ENCODE measurements around the gene PRCC. TPM values are rescaled to one million over a fixed set of nuclear protein-coding genes. Genes with fewer than 3 reads are reported as not detected.

PRCC gene
- total RNA-seq, 1 donor from 2014 or later: 57.8 TPM

- no peak for DNase-seq (ENCODE audit: low spot score)
Measured at GRCh38 chr1:156796340-156797097, 29.2 kb downstream of the PRCC start.

GRCh38 chr1:156797212-156797871 is 30.0 kb downstream of the PRCC start:
- DNase-seq (ENCODE audit: low spot score): peak; percentile 32

DNA sequence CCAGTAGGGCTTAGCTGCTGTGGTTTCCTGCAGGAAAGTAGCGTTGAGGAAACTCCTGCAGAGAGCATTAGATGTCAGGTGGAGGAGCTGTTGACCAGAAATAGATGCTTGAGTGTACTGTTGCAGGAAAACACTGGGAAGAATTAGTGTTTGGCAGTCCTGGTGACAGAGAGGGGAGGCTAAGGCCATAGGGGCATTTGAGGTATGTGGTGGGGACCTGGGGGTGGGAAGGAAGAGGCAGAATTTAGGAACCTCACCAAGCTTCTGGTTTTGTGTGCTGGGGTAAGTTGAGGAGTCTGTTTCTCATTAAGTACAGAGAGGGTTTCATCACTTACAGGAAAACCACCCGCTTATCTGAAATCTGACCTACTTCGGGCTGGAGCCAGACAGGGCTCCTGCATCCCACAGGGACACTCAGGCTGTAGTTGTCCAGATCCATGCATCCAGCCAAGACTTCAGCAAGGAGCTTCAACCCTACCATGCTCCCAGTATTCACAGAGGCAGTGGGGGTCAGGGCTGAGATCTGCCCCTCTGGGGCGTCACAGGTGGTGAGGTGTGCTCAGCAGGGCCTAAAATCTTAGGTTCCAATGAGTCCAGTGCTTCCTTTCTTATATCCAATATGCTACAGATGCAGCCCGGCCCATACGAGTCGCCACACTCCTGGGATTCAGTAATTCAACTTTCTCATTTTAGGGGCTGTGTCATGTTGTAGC is 34.2 kb downstream of the PRCC start:
- no peak for DNase-seq (ENCODE audit: low spot score)

GRCh38 chr1:156802421-156802935 is 35.1 kb downstream of the PRCC start:
- no peak for DNase-seq (ENCODE audit: low spot score)

DNA sequence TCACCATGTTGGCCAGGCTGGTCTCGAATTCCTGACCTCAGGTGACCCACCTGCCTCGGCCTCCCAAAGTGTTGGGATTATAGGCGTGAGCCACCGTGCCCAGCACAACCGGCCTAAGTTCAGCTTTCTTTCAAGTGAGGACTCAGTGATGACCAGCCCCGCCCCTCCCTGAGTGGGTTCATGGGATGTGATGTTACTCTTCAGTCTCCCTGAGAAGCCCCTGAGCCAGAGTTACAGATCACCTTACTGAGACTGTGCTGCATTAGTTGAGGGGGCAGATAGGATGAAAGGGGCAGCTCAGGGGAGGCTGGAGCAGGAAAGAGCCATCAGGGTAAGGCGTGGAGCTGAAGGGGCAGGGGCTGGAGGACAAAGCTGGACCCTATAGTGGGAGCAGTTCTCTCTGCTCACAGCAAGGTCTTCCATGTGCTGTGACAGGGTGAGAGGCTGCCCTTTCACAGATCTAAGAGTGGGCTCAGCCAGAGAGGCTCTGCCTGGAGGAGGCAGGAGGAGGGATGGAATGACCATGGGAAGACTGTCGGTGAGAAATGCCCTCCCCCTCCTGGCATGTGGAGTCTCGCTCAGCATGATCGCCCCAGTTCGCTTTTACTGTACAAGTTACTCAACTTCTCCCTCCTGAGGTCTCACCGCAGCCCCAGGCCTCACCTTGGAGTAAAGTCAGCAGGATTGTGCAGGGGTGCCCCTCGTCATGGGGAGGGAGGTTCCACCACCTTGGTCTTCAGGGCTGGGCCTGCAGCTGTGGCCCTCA is 35.9 kb downstream of the PRCC start:
- DNase-seq (ENCODE audit: low spot score): no peak

DNA sequence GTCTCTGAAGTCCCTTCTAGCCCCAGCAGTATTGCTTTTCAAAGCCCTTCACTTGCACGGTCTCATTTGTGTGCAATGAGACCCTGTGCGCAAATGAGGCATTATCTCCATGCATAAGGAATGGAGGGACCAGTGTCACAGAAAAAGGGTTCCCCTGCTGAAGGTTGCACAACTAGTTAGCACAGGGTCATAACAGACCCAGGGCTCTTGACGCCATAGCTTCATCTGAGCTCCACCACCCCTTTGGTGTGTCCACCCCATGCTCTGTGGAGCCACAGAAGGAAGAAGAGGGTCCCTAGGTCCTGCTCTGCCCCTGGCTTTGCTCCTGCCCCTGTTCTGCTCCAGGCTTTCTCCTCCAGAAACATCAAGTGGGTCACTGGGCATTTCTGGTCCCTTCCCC is 36.7 kb downstream of the PRCC start:
- DNase-seq (ENCODE audit: low spot score): no peak

DNA sequence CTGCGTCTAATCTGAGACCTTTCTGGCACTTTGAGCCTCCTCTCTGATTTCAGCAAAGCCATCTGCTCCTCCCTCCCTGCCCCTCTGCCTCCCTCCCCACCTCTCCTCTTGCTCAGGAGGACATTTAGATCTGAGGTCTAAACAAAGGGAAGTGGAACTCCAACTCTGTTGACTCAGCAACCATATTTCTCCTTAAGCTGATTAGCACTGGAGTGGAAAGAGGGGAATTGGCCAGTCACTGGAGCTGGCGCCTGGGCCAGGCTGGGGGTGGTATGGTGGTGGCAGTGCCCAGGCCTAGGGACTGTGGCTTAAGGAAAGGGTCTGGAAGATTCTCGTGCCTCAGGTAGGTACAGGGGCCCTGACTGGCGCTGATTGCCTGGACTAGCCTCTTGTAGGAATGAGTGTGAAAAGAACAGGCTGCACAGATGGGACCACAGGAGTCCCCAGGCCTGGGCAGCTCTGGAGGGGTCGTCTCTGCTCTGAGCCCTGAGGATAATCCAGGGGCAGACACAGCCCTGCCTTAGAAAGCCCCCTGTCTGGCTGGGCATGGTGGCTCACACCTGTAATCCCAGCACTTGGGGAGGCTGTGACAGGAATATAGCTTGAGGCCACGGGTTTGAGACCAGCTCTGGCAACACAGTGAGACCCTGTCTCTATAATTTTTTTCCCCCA is 37.4 kb downstream of the PRCC start:
- no peak for DNase-seq (ENCODE audit: low spot score)

DNA sequence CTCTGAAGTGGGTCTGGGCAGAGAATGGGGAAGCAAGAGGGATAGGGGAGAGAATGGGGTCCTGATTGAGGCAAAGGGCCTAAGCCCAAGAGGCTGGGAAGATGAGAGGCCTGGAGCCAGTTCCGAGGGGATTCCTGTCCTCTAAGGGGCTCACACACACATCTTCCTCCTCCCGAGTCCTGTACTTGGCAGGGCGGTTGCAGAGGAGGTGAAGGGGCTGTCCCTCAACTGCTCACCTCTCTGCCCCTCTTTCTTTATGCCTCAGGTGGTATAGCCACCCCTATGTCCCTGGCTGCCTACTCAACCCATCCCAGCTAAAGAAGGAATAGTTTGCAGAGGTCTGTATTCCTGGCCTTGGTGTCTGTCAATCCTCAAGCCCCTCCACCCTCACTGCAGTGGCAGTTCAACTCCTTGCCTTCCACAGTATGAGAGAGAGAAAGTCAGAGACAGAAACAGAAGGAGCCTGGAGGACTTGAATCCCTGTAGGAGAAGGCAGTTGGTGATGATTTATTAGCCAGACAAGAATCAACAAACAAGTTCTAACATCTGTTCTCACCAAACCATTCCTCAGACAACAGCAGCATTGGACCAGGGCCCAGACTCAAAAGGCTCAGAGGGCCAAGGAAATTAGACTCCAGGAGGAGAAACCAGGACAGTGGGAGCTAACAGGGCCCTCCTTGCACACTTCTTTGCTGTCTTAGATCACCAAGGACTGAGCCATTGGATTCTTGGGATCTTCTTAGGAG is 38.6 kb downstream of the PRCC start:
- peak; percentile 56 for DNase-seq (ENCODE audit: low spot score)

- DNase-seq (ENCODE audit: low spot score): no peak
Measured at GRCh38 chr1:156806512-156807440, 39.4 kb downstream of the PRCC start.

DNA sequence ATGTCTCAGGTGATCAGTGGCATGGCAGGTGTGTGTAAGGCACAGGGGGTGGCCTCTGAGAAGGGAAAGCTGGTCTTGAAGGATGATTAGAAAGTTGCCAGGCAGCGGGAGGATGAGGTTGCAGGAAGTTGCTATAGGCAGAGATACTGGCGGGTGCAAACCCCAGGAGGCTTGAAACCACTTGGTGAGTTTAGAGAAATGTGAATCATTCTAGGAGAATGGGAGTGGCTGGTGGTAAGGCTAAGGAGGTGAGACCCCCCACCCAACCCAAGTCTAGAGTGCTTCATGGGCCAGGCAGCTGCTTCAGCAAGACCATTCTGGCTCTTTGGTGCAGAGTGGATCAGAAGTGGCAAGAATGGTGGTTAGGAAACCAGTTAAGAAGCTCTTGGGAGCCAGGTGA is 40.3 kb downstream of the PRCC start:
- DNase-seq (ENCODE audit: low spot score): no peak

GRCh38 chr1:156808186-156809030 is 41.1 kb downstream of the PRCC start:
- no peak for DNase-seq (ENCODE audit: low spot score)

- DNase-seq (ENCODE audit: low spot score): no peak
Measured at GRCh38 chr1:156809281-156809680, 41.9 kb downstream of the PRCC start.

GRCh38 chr1:156809711-156810366 is 42.5 kb downstream of the PRCC start:
- DNase-seq (ENCODE audit: low spot score): no peak

GRCh38 chr1:156811168-156811567 is 43.8 kb downstream of the PRCC start:
- no peak for DNase-seq (ENCODE audit: low spot score)

DNA sequence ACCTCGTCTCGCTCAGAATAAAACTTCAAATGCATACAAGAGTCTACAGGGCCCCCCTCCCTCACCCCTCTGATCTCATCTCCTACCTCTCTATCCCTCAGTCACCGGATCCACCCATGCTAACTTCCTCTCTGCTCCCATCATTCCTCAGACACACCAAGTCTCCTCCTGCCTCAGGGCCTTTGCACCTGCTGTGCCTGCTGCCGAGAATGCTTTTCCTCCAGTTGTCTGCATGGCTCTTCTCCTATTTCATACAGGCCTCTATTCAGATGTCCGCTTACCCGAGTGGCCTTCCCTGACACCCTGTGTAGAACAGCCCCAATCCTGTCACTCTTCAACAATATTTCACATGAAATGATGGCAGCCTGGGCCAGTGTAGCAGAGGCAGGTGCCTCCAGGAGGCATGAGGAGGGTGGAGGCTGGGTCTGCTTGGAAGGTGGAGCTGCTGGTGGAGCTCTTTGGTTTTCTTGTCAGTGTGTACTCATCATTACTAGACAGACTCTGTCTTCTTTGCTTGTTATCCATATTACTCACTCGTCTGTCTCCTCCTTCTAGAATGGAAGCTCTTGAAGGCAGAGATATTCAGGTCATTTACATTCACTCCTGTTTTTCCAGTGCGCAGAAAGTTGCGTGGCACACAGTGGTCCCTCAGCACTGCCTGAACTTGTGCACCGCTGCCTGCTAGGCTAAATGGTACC is 45.1 kb downstream of the PRCC start:
- DNase-seq (ENCODE audit: low spot score): no peak

DNA sequence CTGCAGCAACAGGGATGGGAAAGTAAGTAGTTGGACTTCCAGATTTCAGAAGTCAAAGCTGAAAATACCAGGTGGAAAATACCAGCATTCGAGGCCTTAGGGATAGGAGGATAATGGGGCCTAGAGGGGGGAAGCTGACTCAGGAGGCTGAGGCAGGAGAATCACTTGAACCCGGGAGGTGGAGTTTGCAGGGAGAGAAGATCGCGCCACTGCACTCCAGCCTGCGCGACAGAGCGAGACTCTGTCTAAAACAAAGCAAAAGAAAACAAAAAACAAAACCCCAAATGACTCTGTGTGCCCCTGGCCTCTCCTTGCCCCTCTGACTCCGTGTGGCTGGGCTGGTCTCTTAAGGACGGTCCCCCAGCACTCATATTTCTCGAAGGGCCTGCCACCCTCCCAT is 46.0 kb downstream of the PRCC start:
- DNase-seq (ENCODE audit: low spot score): no peak

Measured in mucosa of gallbladder (tissue), 1 donor.